ENCODE data around the gene NRXN3.

The NRXN3 gene

GRCh38 chr14:78904094-78904493 lies 733.9 kb downstream of the NRXN3 start:
- H3K27ac Mint-ChIP-seq, result no peak overlapping the region
- H3K4me1 Mint-ChIP-seq, result no peaks in the 10 kb centered on the region

GRCh38 chr14:78917462-78917861 lies 747.3 kb downstream of the NRXN3 start:
- Mint-ChIP-seq H3K36me3 (no peaks in the 10 kb centered on the region), H3K27ac (no peak overlapping the region), H3K9me3 (peaks cover 8% of the 10 kb centered on the region), H3K4me3 (no peak overlapping the region), H3K4me1 (no peaks in the 10 kb centered on the region)
- DNase-seq (ENCODE audit: low spot score in 2 of 2), result no peak
- ATAC-seq, result no peak

More at GRCh38 chr14:78904094-78904493, 733.9 kb downstream of the NRXN3 start:
- H3K36me3 Mint-ChIP-seq, result no peaks in the 10 kb centered on the region
- ATAC-seq (no peak), DNase-seq (ENCODE audit: low spot score in 2 of 2) (no peak)
- H3K9me3 Mint-ChIP-seq, result peaks cover 7% of the 10 kb centered on the region
- no peak overlapping the region for H3K4me3 Mint-ChIP-seq

GRCh38 chr14:78921856-78922255 lies 751.7 kb downstream of the NRXN3 start:
- Mint-ChIP-seq H3K4me3 (no peak overlapping the region), H3K27ac (no peak overlapping the region), H3K9me3 (peaks cover 4% of the 10 kb centered on the region), H3K4me1 (no peaks in the 10 kb centered on the region), H3K36me3 (no peaks in the 10 kb centered on the region)
- DNase-seq (ENCODE audit: low spot score in 2 of 2), result no peak
- ATAC-seq, result no peak

GRCh38 chr14:78927261-78927660 lies 757.1 kb downstream of the NRXN3 start:
- no peak overlapping the region for H3K27ac Mint-ChIP-seq
- no peaks in the 10 kb centered on the region for H3K36me3 Mint-ChIP-seq
- ATAC-seq, result no peak

GRCh38 chr14:78933166-78933565 lies 763.0 kb downstream of the NRXN3 start:
- ATAC-seq (no peak), DNase-seq (ENCODE audit: low spot score in 2 of 2) (no peak)
- Mint-ChIP-seq H3K4me3 (no peak overlapping the region), H3K4me1 (no peaks in the 10 kb centered on the region), H3K36me3 (no peaks in the 10 kb centered on the region), H3K27ac (no peak overlapping the region), H3K9me3 (peaks cover 5% of the 10 kb centered on the region)

More at GRCh38 chr14:78927261-78927660, 757.1 kb downstream of the NRXN3 start:
- peaks cover 5% of the 10 kb centered on the region for H3K9me3 Mint-ChIP-seq
- H3K4me1 Mint-ChIP-seq, result no peaks in the 10 kb centered on the region
- DNase-seq (ENCODE audit: low spot score in 2 of 2), result no peak
- H3K4me3 Mint-ChIP-seq, result no peak overlapping the region

- no peak for DNase-seq (ENCODE audit: low spot score in 2 of 2)
- Mint-ChIP-seq H3K36me3 (no peaks in the 10 kb centered on the region), H3K4me3 (no peak overlapping the region), H3K9me3 (peaks cover 5% of the 10 kb centered on the region), H3K27ac (no peak overlapping the region), H3K4me1 (no peaks in the 10 kb centered on the region)
- ATAC-seq, result no peak
Observed at GRCh38 chr14:78933948-78934524, 763.9 kb downstream of the NRXN3 start.

GRCh38 chr14:78946949-78947348 lies 776.8 kb downstream of the NRXN3 start:
- Mint-ChIP-seq H3K4me1 (no peaks in the 10 kb centered on the region), H3K27ac (no peak overlapping the region), H3K9me3 (peaks cover 14% of the 10 kb centered on the region), H3K4me3 (no peak overlapping the region), H3K36me3 (no peaks in the 10 kb centered on the region)
- no peak for ATAC-seq
- DNase-seq (ENCODE audit: low spot score in 2 of 2), result no peak

- Mint-ChIP-seq H3K27ac (no peak overlapping the region), H3K4me3 (no peak overlapping the region), H3K36me3 (no peaks in the 10 kb centered on the region), H3K9me3 (peaks cover 10% of the 10 kb centered on the region), H3K4me1 (no peaks in the 10 kb centered on the region)
- ATAC-seq (no peak), DNase-seq (ENCODE audit: low spot score in 2 of 2) (no peak)
Observed at GRCh38 chr14:78947681-78948080, 777.5 kb downstream of the NRXN3 start.

GRCh38 chr14:78950649-78951048 lies 780.5 kb downstream of the NRXN3 start:
- Mint-ChIP-seq H3K4me3 (no peak overlapping the region), H3K27ac (no peak overlapping the region), H3K36me3 (no peaks in the 10 kb centered on the region), H3K9me3 (peaks cover 5% of the 10 kb centered on the region), H3K4me1 (no peaks in the 10 kb centered on the region)
- DNase-seq (ENCODE audit: low spot score in 2 of 2) (no peak), ATAC-seq (no peak)

- no peak overlapping the region for H3K27ac Mint-ChIP-seq
Observed at GRCh38 chr14:78951602-78952001, 781.4 kb downstream of the NRXN3 start.

GRCh38 chr14:78959674-78960264 lies 789.6 kb downstream of the NRXN3 start:
- H3K4me1 Mint-ChIP-seq, result no peaks in the 10 kb centered on the region
- DNase-seq (ENCODE audit: low spot score in 2 of 2) (peak in 1 of 2 donors; percentile 52), ATAC-seq (no peak)
- H3K9me3 Mint-ChIP-seq, result no peaks in the 10 kb centered on the region
- H3K4me3 Mint-ChIP-seq, result no peak overlapping the region
- no peak overlapping the region for H3K27ac Mint-ChIP-seq
- no peaks in the 10 kb centered on the region for H3K36me3 Mint-ChIP-seq

More at GRCh38 chr14:78951602-78952001, 781.4 kb downstream of the NRXN3 start:
- H3K36me3 Mint-ChIP-seq, result no peaks in the 10 kb centered on the region
- DNase-seq (ENCODE audit: low spot score in 2 of 2) (no peak), ATAC-seq (no peak)
- no peak overlapping the region for H3K4me3 Mint-ChIP-seq
- no peaks in the 10 kb centered on the region for H3K4me1 Mint-ChIP-seq
- peaks cover 5% of the 10 kb centered on the region for H3K9me3 Mint-ChIP-seq

- H3K4me3 Mint-ChIP-seq, result no peak overlapping the region
- H3K36me3 Mint-ChIP-seq, result no peaks in the 10 kb centered on the region
- no peak for ATAC-seq
- no peaks in the 10 kb centered on the region for H3K4me1 Mint-ChIP-seq
- no peak overlapping the region for H3K27ac Mint-ChIP-seq
- no peaks in the 10 kb centered on the region for H3K9me3 Mint-ChIP-seq
- DNase-seq (ENCODE audit: low spot score in 2 of 2), result no peak
Observed at GRCh38 chr14:78967111-78967809, 797.1 kb downstream of the NRXN3 start.

GRCh38 chr14:78968265-78968664 lies 798.1 kb downstream of the NRXN3 start:
- ATAC-seq, result no peak
- H3K36me3 Mint-ChIP-seq, result no peaks in the 10 kb centered on the region
- no peak overlapping the region for H3K4me3 Mint-ChIP-seq
- H3K27ac Mint-ChIP-seq, result no peak overlapping the region
- no peak for DNase-seq (ENCODE audit: low spot score in 2 of 2)
- no peaks in the 10 kb centered on the region for H3K9me3 Mint-ChIP-seq
- H3K4me1 Mint-ChIP-seq, result no peaks in the 10 kb centered on the region

- no peak overlapping the region for H3K4me3 Mint-ChIP-seq
Observed at GRCh38 chr14:78970677-78971076, 800.5 kb downstream of the NRXN3 start.

GRCh38 chr14:78972440-78972839 lies 802.3 kb downstream of the NRXN3 start:
- DNase-seq (ENCODE audit: low spot score in 2 of 2) (no peak), ATAC-seq (no peak)
- Mint-ChIP-seq H3K4me3 (no peak overlapping the region), H3K27ac (no peak overlapping the region), H3K36me3 (no peaks in the 10 kb centered on the region), H3K4me1 (no peaks in the 10 kb centered on the region), H3K9me3 (no peaks in the 10 kb centered on the region)

More at GRCh38 chr14:78970677-78971076, 800.5 kb downstream of the NRXN3 start:
- Mint-ChIP-seq H3K9me3 (no peaks in the 10 kb centered on the region), H3K36me3 (no peaks in the 10 kb centered on the region), H3K27ac (no peak overlapping the region), H3K4me1 (no peaks in the 10 kb centered on the region)
- ATAC-seq, result no peak
- no peak for DNase-seq (ENCODE audit: low spot score in 2 of 2)

- DNase-seq (ENCODE audit: low spot score in 2 of 2), result no peak
- ATAC-seq, result no peak
- Mint-ChIP-seq H3K9me3 (no peaks in the 10 kb centered on the region), H3K36me3 (no peaks in the 10 kb centered on the region), H3K4me3 (no peak overlapping the region), H3K27ac (no peak overlapping the region), H3K4me1 (no peaks in the 10 kb centered on the region)
Observed at GRCh38 chr14:78974691-78975090, 804.5 kb downstream of the NRXN3 start.
